Heart left ventricle (tissue), 16 donors: Measurements from ENCODE around the gene CSPG4. TPM values are rescaled to one million over a fixed set of nuclear protein-coding genes. Genes with fewer than 3 reads are reported as not detected.
"Not testable (repeated sequence)": the region's sequence is repeated elsewhere in the genome, so short reads cannot be mapped to it uniquely, and the experiment has no call there.

Source experiments
- ATAC-seq, 4 donors: fragments of 200-7000 bp; cut with Tn5 transposase; one replicate each; pipeline ENCODE4 v1.9.1; 2020 to 2022; ENCODE audit warnings: moderate library complexity in 4 of 4, mild to moderate bottlenecking in 3 of 4, moderate number of reproducible peaks in 1 of 4
- DNase-seq, 5 donors: peaks; one replicate each; pipeline ENCODE4 v3.0.0-alpha.2; 2020
- H3K27ac ChIP-seq, 12 donors: fragments of 200-600 bp; sonication (generic) in 4 of 12; one replicate each; pipeline versions ENCODE4 v1.5.0 to v1.8.0; 2016 to 2022; ENCODE audit warnings: mild to moderate bottlenecking in 2 of 12
- H3K27me3 ChIP-seq, 9 donors: fragments of 200-600 bp; sonication (generic) in 2 of 9; one replicate each; pipeline versions ENCODE4 v1.5.1 to v1.8.0; 2016 to 2022; ENCODE audit warnings: mild to moderate bottlenecking in 3 of 9
- H3K36me3 ChIP-seq, 9 donors: fragments of 200-600 bp; sonication (generic) in 2 of 9; one replicate each; pipeline versions ENCODE4 v1.5.0 to v1.8.0; 2018 to 2022; ENCODE audit warnings: mild to moderate bottlenecking in 2 of 9
- H3K4me1 ChIP-seq, 12 donors: fragments of 200-600 bp; sonication (generic) in 4 of 12; one replicate each; pipeline versions ENCODE4 v1.5.0 to v1.8.0; 2016 to 2022; ENCODE audit warnings: mild to moderate bottlenecking in 3 of 12
- H3K4me3 ChIP-seq, 12 donors: fragments of 200-600 bp; sonication (generic) in 4 of 12; one replicate each; pipeline versions ENCODE4 v1.5.0 to v1.8.0; 2017 to 2022; ENCODE audit warnings: mild to moderate bottlenecking in 9 of 12, moderate library complexity in 4 of 12
- H3K9me3 ChIP-seq, 12 donors: fragments of 200-600 bp; sonication (generic) in 4 of 12; one replicate each; pipeline versions ENCODE4 v1.5.0 to v1.8.0; 2016 to 2022; ENCODE audit warnings: mild to moderate bottlenecking in 1 of 12
- POLR2A ChIP-seq, 2 donors: fragments of 450-650 bp; IDR thresholded peaks; one replicate each; pipeline ENCODE4 v1.6.1; 2017; ENCODE audit warnings: antibody characterized with exemption in 2 of 2, mild to moderate bottlenecking in 2 of 2, moderate library complexity in 2 of 2
- WGBS, 4 donors: extraction: QIAGEN DNeasy Blood & Tissue Kit in 2 of 4; methylation state at CpG; one replicate each; pipeline versions ENCODE4 v1.1.5 to v1.1.7; 2013 to 2018; 5-methylcytosine and 5-hydroxymethylcytosine counted together
- intact Hi-C, 10 donors: fragments of 100-400 bp; cut with DNase I; formaldehyde crosslinking; loops; one replicate each; pipeline versions ENCODE4 v1.11.1 to v1.14.2; 2022
- polyA plus RNA-seq, 2 donors: library from polyadenylated mRNA; stranded (reverse); fragments of 200-250 nt; gene quantifications; one replicate each; pipeline ENCODE4 v1.2.3, GENCODE V29; 2013
- total RNA-seq, 9 donors: library from RNA; depleted of rRNA in 2 of 9; stranded (reverse); fragments of >200 nt in 2 of 9; fragmentation: NEBNext Ultra II Directional in 3 of 9; extraction: Animal tissue kit (Norgen Biotek cat#: 25700) in 3 of 9; gene quantifications; one replicate each; pipeline versions ENCODE4 v1.1.0 to v1.2.4, GENCODE V29; 2016 to 2023
- TF ChIP-seq, protein P1 (sequence below), 12 donors: fragments of 200-600 bp; sonication (generic) in 4 of 12; IDR thresholded peaks; one replicate each; pipeline versions ENCODE4 v1.5.0 to v1.8.0; 2018 to 2022; ENCODE audit warnings: antibody characterized with exemption in 12 of 12, mild to moderate bottlenecking in 5 of 12
- donor health status: ischemic (EF 13 %, LVEDD 7.1; RV severe dilation, severe dysfunction).
- donor health status: healthy with polysubstance abuse.
- donor health status: DM: no; HTN: yes; CAD: no.
- donor health status: DM: no; HTN: no; CAD: no.
- donor health status: ischemic (EF 25% LVEDD 6.9; RV normal size, moderate dysfunction).
- donor health status: ischemic (EF 25% LVEDD 5.7; RV mildly dilated, moderate dysfunction).
- donor health status: healthy.
- donor health status: DM: yes; HTN: yes; CAD: no.
- donor health status: ischemic (EF 35%, LVEDD 5.7; RV mildly dilated, moderate dysfunction).
- donor health status: nonischemic (EF 11% LVEDD 7.7; RV severe dilation, severe dysfunction).
- donor health status: DM: yes; HTN: yes; CAD: no.
- donor health status: PGD.
- donor health status: ischemic (EF 29% LVEDD 5.4; RV normal size, mild dysfunction).
- donor health status: nonischemic (EF 23%, LVEDD 6.1; RV moderate dilation, normal function).

CSPG4 gene
- total and polyA plus RNA-seq, 11 donors, result 8.5 to 46.9 (median 13.9) TPM

DNA sequence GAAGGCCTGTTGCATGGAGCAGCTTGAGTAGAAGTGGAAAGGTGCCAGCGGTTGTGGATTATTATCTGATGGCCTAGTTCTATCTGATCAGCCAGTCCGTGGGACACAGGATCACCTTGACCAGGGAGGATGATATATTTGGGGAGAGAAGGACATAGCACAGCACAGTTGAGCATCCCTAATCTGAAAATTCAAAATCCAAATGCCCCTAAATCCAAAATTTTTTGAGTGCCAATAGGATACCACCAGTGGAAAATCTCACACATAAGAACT is 6.0 kb downstream of the CSPG4 start:
- TF ChIP-seq, protein P1, sequence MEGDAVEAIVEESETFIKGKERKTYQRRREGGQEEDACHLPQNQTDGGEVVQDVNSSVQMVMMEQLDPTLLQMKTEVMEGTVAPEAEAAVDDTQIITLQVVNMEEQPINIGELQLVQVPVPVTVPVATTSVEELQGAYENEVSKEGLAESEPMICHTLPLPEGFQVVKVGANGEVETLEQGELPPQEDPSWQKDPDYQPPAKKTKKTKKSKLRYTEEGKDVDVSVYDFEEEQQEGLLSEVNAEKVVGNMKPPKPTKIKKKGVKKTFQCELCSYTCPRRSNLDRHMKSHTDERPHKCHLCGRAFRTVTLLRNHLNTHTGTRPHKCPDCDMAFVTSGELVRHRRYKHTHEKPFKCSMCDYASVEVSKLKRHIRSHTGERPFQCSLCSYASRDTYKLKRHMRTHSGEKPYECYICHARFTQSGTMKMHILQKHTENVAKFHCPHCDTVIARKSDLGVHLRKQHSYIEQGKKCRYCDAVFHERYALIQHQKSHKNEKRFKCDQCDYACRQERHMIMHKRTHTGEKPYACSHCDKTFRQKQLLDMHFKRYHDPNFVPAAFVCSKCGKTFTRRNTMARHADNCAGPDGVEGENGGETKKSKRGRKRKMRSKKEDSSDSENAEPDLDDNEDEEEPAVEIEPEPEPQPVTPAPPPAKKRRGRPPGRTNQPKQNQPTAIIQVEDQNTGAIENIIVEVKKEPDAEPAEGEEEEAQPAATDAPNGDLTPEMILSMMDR (IDR thresholded peaks at IDR 0.05), result no peak
- TF ChIP-seq POLR2A (IDR thresholded peaks at IDR 0.05), result no peak
- intact Hi-C loops, result no loop called here
- no peak for DNase-seq
- no peaks in the 10 kb centered on the region for H3K9me3 ChIP-seq
- peaks cover 0 to 60% (median 26%) of the 10 kb centered on the region in 12 donors for H3K4me1 ChIP-seq
- H3K27ac ChIP-seq, result peak overlapping the region in 9 of 12 donors; percentile 23 to 89 (median 75)
- ATAC-seq, result no peak
- no peaks in the 10 kb centered on the region for H3K36me3 ChIP-seq
- 59 to 71% (median 62%) methylated on average over 2 of the region's 2 CpGs for whole genome bisulfite sequencing, 4 donors
- no peaks in the 10 kb centered on the region for H3K27me3 ChIP-seq
- no peak overlapping the region for H3K4me3 ChIP-seq

DNA sequence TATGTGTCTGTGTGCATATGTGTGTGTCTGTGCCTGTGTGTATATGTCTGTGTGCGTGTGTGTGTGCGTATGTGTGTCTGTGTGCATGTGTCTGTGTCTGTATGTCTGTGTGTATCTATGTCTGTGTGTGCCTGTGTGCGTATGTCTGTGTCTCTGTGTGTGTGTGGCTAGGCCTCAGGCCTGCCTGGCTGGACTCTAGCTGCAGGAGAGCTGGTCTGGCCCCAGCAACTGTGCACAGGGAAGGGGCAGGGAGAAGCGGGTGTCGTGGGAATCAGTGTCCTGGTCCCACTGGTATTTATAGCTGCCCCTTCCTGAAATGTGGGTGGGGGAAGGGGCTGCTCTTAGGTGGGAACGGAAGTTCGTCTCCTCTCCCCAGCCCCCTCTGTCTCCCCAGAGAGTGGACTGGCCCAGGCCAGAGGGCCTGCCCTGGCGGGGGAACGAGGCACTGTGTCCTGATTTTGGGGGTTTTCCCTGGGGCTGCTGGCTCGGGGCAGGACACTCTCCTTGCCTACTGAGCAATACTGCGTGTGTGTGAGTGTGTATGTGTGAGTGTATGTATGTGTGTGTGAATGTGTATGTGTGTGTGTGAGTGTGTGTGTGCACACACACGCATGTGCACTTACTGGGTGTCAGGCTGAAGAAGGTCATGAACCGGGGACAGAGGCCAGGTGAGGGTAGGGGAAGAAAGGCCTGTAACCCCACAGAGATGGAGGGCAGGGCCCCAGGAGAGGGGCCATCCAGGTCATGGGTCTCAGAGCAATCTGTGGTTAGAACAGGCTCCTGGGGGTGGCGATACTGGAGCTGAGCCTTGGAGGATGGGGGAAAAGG is 6.6 kb downstream of the CSPG4 start:
- peak in 3 of 5 donors; percentile 43 to 64 (median 58) for DNase-seq

DNA sequence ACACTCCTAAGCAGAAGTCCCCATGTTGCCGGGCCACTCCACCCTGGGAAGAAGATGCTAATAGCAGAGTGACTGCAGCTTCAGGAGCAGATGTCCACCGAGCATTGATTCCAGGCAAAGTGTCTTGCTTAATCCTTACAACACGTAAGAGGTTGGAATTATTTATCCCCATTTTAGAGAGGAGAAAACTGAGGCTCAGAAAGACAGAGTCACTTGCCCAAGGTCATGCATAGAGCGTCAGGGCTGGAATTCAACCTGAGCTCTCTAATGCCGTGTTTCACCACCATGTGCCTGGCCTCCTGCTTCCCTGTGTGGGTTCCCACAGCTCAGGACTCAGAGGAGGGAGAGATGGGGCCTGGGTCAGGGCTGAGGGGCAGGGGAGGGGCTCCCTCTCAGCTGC is 7.3 kb downstream of the CSPG4 start:
- Histone ChIP-seq H3K4me1 (peaks cover 0 to 73% (median 32%) of the 10 kb centered on the region in 12 donors), H3K27ac (peak overlapping the region in 8 of 12 donors; percentile 24 to 89 (median 78))
- H3K9me3 ChIP-seq, intact Hi-C loops, H3K27me3 ChIP-seq, DNase-seq, H3K4me3 ChIP-seq, ATAC-seq, H3K36me3 ChIP-seq: not testable (repeated sequence)
- 82 to 90% (median 86%) methylated on average over 5 of the region's 5 CpGs for WGBS, 4 donors

More for the DNA sequence above, 6.6 kb downstream of the CSPG4 start:
- no peak for ATAC-seq
- Histone ChIP-seq H3K27me3 (no peaks in the 10 kb centered on the region), H3K36me3 (no peaks in the 10 kb centered on the region), H3K9me3 (no peaks in the 10 kb centered on the region), H3K4me3 (no peak overlapping the region), H3K4me1 (peaks cover 0 to 66% (median 26%) of the 10 kb centered on the region in 12 donors), H3K27ac (peak overlapping the region in 9 of 12 donors; percentile 24 to 89 (median 75))
- intact Hi-C loops, result no loop called here
- TF ChIP-seq, protein P1 (IDR thresholded peaks at IDR 0.05), result no peak
- TF ChIP-seq POLR2A (IDR thresholded peaks at IDR 0.05), result no peak
- 66 to 74% (median 69%) methylated on average over 13 to 14 of the region's 14 CpGs for WGBS, 4 donors

DNA sequence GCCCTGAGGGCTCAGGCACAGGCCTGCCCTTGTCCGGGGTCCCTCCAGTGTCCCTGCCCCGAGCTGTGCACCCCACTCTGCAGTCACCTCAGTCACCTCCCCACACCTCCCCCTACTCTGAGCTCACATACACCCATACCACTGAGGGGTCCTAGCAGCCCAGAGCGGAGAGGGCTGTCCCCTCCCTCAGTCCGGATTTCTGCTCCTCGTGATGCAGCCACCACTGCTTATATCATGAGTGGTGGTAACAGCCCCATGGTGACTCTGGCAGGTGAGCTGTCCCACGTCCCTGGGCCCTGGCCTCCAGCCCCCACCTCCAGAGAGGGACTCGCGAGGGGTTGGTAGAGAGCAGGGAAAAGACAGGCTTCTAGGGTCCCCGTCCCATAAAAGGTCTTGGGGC is 8.0 kb downstream of the CSPG4 start:
- no peak overlapping the region for H3K4me3 ChIP-seq
- no peak for ATAC-seq
- no peaks in the 10 kb centered on the region for H3K9me3 ChIP-seq
- H3K4me1 ChIP-seq, result peaks cover 0 to 78% (median 35%) of the 10 kb centered on the region in 12 donors
- H3K36me3 ChIP-seq, result no peaks in the 10 kb centered on the region
- peak overlapping the region; percentile 49 to 89 (median 62) for H3K27ac ChIP-seq
- no peaks in the 10 kb centered on the region for H3K27me3 ChIP-seq
- intact Hi-C loops, result no loop called here
- WGBS, 4 donors, result 83 to 93% (median 87%) methylated on average over 8 to 9 of the region's 9 CpGs
- no peak for TF ChIP-seq POLR2A (IDR thresholded peaks at IDR 0.05)
- TF ChIP-seq, protein P1 (IDR thresholded peaks at IDR 0.05), result no peak
- no peak for DNase-seq
